ENCODE results near the gene RIF1. TPM values are rescaled to one million over a fixed set of nuclear protein-coding genes. Genes with fewer than 3 reads are reported as not detected.

The RIF1 gene
- total and polyA plus RNA-seq, 9 of the 15 experiments (the other 6 are each of a cell fraction or from before 2014, with no cell fraction given) = 11.0 to 109 (median 44.2) TPM

GRCh38 chr2:151380580-151381235 lies 29.0 kb upstream of the RIF1 start (continued):
- TF ChIP-seq BCL6 (CRISPR knock-in tag; IDR thresholded peaks at IDR 0.05) (peak; percentile 97), TFE3 (CRISPR knock-in tag; IDR thresholded peaks at IDR 0.05) (peak; percentile 73), ZBTB11 (CRISPR knock-in tag; IDR thresholded peaks at IDR 0.05) (peak in 1 of 3 experiments; percentile 95; a peak in 2 of 6 replicates), ZNF778 (CRISPR knock-in tag; IDR thresholded peaks at IDR 0.05) (no peak), NR2C2 (CRISPR knock-in tag; IDR thresholded peaks at IDR 0.05) (no peak), NR2C2 (tag; IDR thresholded peaks at IDR 0.05) (peak; percentile 87), ZNF79 (CRISPR knock-in tag; IDR thresholded peaks at IDR 0.05; ENCODE audit: low read depth) (peak; percentile 96), ZNF395 (CRISPR knock-in tag; IDR thresholded peaks at IDR 0.05) (peak; percentile 100), PYGO2 (tag; IDR thresholded peaks at IDR 0.05) (peak; percentile 95), ZNF668 (CRISPR knock-in tag; IDR thresholded peaks at IDR 0.05) (peak; percentile 98), HNRNPLL (IDR thresholded peaks at IDR 0.05; ENCODE audit: low read depth, low read length, poor library complexity, severe bottlenecking) (no peak), ZFP1 (CRISPR knock-in tag; IDR thresholded peaks at IDR 0.05) (peak; percentile 92), ZBTB17 (CRISPR knock-in tag; IDR thresholded peaks at IDR 0.05) (peak; percentile 97), ZNF764 (CRISPR knock-in tag; IDR thresholded peaks at IDR 0.05; ENCODE audit: low read depth) (peak; percentile 53; the same call in 1 of the 2 replicates), MTA2 (IDR thresholded peaks at IDR 0.05; ENCODE audit: low read depth) (peak; percentile 25; the same call in 1 of the 2 replicates), ZNF174 (CRISPR knock-in tag; IDR thresholded peaks at IDR 0.05) (peak; percentile 97), CTBP1 (IDR thresholded peaks at IDR 0.05; ENCODE audit: borderline replicate concordance) (no peak), RBM14 (IDR thresholded peaks at IDR 0.05; ENCODE audit: borderline replicate concordance, insufficient read depth, low read depth, low read length) (no peak), ZNF57 (CRISPR knock-in tag; IDR thresholded peaks at IDR 0.05) (peak; percentile 94), PRMT5 (CRISPR knock-in tag; IDR thresholded peaks at IDR 0.05) (no peak), SMAD3 (CRISPR knock-in tag; conservative IDR thresholded peaks at IDR 0.05) (peak; percentile 99), ZFP30 (CRISPR knock-in tag; IDR thresholded peaks at IDR 0.05; ENCODE audit: borderline replicate concordance) (no peak), ZNF707 (CRISPR knock-in tag; conservative IDR thresholded peaks at IDR 0.05) (peak; percentile 64)

All from K562 (cell line).